Measurements from ENCODE around the gene AGAP4.
"Not testable (repeated sequence)": the region's sequence is repeated elsewhere in the genome, so short reads cannot be mapped to it uniquely, and the experiment has no call there.

- TF ChIP-seq, protein P1, sequence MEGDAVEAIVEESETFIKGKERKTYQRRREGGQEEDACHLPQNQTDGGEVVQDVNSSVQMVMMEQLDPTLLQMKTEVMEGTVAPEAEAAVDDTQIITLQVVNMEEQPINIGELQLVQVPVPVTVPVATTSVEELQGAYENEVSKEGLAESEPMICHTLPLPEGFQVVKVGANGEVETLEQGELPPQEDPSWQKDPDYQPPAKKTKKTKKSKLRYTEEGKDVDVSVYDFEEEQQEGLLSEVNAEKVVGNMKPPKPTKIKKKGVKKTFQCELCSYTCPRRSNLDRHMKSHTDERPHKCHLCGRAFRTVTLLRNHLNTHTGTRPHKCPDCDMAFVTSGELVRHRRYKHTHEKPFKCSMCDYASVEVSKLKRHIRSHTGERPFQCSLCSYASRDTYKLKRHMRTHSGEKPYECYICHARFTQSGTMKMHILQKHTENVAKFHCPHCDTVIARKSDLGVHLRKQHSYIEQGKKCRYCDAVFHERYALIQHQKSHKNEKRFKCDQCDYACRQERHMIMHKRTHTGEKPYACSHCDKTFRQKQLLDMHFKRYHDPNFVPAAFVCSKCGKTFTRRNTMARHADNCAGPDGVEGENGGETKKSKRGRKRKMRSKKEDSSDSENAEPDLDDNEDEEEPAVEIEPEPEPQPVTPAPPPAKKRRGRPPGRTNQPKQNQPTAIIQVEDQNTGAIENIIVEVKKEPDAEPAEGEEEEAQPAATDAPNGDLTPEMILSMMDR (conservative IDR thresholded peaks at IDR 0.05) = not testable (repeated sequence)
- not testable (repeated sequence) for TF ChIP-seq ZFX (IDR thresholded peaks at IDR 0.05)
Observed at GRCh38 chr10:45848467-45848866, 1.2 kb upstream of the AGAP4 start.
